Measurements from ENCODE around the gene HOXB5. TPM values are rescaled to one million over a fixed set of nuclear protein-coding genes. Genes with fewer than 3 reads are reported as not detected.

The HOXB5 gene
- total and polyA plus RNA-seq, 10 of the 15 experiments (the other 5 are each of a cell fraction or from before 2014, with no cell fraction given): not detected

DNA sequence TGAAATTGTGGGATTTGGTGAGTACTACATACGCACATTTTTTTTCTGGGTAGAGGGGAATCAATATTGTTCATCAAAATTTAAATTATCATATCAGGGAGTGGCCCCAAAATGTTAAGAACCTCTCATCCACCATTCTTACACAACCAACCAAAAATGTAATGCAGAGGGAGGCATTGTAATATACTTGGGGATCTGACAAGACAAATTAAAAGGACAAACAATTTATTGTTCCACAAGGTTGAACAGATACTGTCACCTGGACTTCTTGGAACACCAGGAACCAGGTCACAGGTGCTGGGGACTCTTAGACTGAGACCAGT is 47.2 kb upstream of the HOXB5 start:
- CTCF ChIA-PET: interaction anchor here (0.6 to 1.5 kb wide), 7 partner anchors 8 to 702 kb away, joined by 3 to 5 read pairs (median 4); partner anchors contain the start of gene HOXB5
- H3K27ac ChIP-seq (ENCODE audit: control insufficient read depth, insufficient read depth): no peak overlapping the region
- DNase-seq (ENCODE audit: low read depth, low spot score): no peak
- POLR2A ChIA-PET: no interaction called here
- no peak overlapping the region for H3K9ac ChIP-seq (ENCODE audit: control insufficient read depth, insufficient read depth, low read length)
- H3K9me3 ChIP-seq (replicated peaks; ENCODE audit: control insufficient read depth, insufficient read depth, low read length): no peaks in the 10 kb centered on the region
- no peaks in the 10 kb centered on the region for H3K79me2 ChIP-seq (ENCODE audit: control insufficient read depth, insufficient read depth, low read length)
- H3K36me3 ChIP-seq (ENCODE audit: control insufficient read depth in 2 of 2, insufficient read depth in 2 of 2, low read length in 1 of 2): no peaks in the 10 kb centered on the region
- intact Hi-C loops (cut with micrococcal nuclease; ENCODE audit: unreplicated experiment) (no loop called here), in situ Hi-C loops (cut with MboI) (no loop called here)
- H3K4me2 ChIP-seq (ENCODE audit: control insufficient read depth, insufficient read depth): no peak overlapping the region
- no peaks in the 10 kb centered on the region for H4K20me1 ChIP-seq (ENCODE audit: control insufficient read depth, insufficient read depth)
- WGBS (ENCODE audit: insufficient coverage, insufficient replicate concordance, low lambda C conversion rate, missing lambda C conversion rate): 56% methylated on average over 1 of the region's 1 CpG
- no peak for ATAC-seq
- RAD21 ChIA-PET (ENCODE audit: unreplicated experiment): no interaction called here
- peaks cover 4 to 23% of the 10 kb centered on the region in 2 experiments for H3K27me3 ChIP-seq (replicated peaks in 1 of 2; ENCODE audit: control insufficient read depth in 2 of 2, insufficient read depth in 2 of 2, low read length in 1 of 2)
- SMC1A ChIA-PET (ENCODE audit: uncharacterized antibody, unreplicated experiment): no interaction called here
- no peak overlapping the region for H2AFZ ChIP-seq (ENCODE audit: control insufficient read depth, low read depth, low read length)
- no TSS peak for BruUV-seq (replicated peaks)
- H3K4me1 ChIP-seq (ENCODE audit: control insufficient read depth, insufficient read depth, low read length): no peaks in the 10 kb centered on the region
- no peak overlapping the region for H3K4me3 ChIP-seq
- FAIRE-seq: no peak
- TF ChIP-seq ZBED1 (IDR thresholded peaks at IDR 0.05; ENCODE audit: borderline replicate concordance) (no peak), SMAD1 (IDR thresholded peaks at IDR 0.05; ENCODE audit: low read depth, partially characterized antibody) (no peak), ZNF217 (IDR thresholded peaks at IDR 0.05) (no peak), EP300 (IDR thresholded peaks at IDR 0.05; ENCODE audit: borderline replicate concordance in 1 of 2, control insufficient read depth in 1 of 2, low read depth in 2 of 2, low read length in 2 of 2) (no peak), ZNF207 (IDR thresholded peaks at IDR 0.05; ENCODE audit: borderline replicate concordance) (no peak), YY1 (IDR thresholded peaks at IDR 0.05; ENCODE audit: low read depth, low read length) (no peak), EED (IDR thresholded peaks at IDR 0.05; ENCODE audit: low read depth) (no peak), ASH2L (IDR thresholded peaks at IDR 0.05; ENCODE audit: borderline replicate concordance, low read depth) (no peak)
- TF ChIP-seq, protein P1, sequence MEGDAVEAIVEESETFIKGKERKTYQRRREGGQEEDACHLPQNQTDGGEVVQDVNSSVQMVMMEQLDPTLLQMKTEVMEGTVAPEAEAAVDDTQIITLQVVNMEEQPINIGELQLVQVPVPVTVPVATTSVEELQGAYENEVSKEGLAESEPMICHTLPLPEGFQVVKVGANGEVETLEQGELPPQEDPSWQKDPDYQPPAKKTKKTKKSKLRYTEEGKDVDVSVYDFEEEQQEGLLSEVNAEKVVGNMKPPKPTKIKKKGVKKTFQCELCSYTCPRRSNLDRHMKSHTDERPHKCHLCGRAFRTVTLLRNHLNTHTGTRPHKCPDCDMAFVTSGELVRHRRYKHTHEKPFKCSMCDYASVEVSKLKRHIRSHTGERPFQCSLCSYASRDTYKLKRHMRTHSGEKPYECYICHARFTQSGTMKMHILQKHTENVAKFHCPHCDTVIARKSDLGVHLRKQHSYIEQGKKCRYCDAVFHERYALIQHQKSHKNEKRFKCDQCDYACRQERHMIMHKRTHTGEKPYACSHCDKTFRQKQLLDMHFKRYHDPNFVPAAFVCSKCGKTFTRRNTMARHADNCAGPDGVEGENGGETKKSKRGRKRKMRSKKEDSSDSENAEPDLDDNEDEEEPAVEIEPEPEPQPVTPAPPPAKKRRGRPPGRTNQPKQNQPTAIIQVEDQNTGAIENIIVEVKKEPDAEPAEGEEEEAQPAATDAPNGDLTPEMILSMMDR (IDR thresholded peaks at IDR 0.05 in 2 of 3, conservative IDR thresholded peaks at IDR 0.05 in 1 of 3; ENCODE audit: control insufficient read depth in 2 of 3, extremely low read depth in 1 of 3, insufficient read depth in 1 of 3, low read depth in 3 of 3, low read length in 3 of 3): no peak
- TF ChIP-seq, protein P2, sequence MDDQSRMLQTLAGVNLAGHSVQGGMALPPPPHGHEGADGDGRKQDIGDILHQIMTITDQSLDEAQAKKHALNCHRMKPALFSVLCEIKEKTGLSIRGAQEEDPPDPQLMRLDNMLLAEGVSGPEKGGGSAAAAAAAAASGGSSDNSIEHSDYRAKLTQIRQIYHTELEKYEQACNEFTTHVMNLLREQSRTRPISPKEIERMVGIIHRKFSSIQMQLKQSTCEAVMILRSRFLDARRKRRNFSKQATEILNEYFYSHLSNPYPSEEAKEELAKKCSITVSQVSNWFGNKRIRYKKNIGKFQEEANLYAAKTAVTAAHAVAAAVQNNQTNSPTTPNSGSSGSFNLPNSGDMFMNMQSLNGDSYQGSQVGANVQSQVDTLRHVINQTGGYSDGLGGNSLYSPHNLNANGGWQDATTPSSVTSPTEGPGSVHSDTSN (IDR thresholded peaks at IDR 0.05; ENCODE audit: insufficient replicate concordance, low read depth, low read length): no peak
- TF ChIP-seq, protein P3, sequence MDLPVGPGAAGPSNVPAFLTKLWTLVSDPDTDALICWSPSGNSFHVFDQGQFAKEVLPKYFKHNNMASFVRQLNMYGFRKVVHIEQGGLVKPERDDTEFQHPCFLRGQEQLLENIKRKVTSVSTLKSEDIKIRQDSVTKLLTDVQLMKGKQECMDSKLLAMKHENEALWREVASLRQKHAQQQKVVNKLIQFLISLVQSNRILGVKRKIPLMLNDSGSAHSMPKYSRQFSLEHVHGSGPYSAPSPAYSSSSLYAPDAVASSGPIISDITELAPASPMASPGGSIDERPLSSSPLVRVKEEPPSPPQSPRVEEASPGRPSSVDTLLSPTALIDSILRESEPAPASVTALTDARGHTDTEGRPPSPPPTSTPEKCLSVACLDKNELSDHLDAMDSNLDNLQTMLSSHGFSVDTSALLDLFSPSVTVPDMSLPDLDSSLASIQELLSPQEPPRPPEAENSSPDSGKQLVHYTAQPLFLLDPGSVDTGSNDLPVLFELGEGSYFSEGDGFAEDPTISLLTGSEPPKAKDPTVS (IDR thresholded peaks at IDR 0.05; ENCODE audit: low read depth, low read length): no peak

Measured in GM12878 (cell line).